Measurements from ENCODE around the gene RASSF5. TPM values are rescaled to one million over a fixed set of nuclear protein-coding genes. Genes with fewer than 3 reads are reported as not detected.

The RASSF5 gene
- total RNA-seq, 4 donors from 2014 or later, result 0.77 to 5.3 (median 3.2) TPM

DNA sequence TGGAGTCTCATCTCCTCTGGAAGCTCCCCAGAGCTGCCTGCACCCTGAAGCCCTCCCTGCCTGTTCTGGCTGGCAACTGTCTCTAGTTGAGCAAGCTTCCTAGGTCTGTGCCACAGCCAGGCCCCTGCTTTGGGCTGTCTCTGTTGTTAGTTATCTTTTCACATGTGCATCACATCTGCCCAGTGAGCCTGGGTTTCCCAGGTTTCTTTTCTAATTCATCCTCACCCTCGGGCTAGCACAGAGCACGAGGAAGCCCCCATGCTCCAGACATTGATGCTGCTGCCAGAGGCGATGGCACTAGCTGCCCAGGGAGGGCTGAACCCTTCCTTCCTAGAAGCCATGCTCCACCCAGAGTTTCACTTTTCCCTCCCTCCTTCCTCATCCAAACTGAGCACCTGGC, 27.2 kb downstream of the RASSF5 start:
- no peak for DNase-seq
- H3K9me3 ChIP-seq, result no peaks in the 10 kb centered on the region
- intact Hi-C loops (cut with DNase I; ENCODE audit: low total_unique reads), result no loop called here
- TF ChIP-seq POLR2A (IDR thresholded peaks at IDR 0.05) (no peak), CTCF (IDR thresholded peaks at IDR 0.05) (no peak)
- H3K4me3 ChIP-seq, result no peak overlapping the region
- no peaks in the 10 kb centered on the region for H3K4me1 ChIP-seq
- no peaks in the 10 kb centered on the region for H3K36me3 ChIP-seq
- no peaks in the 10 kb centered on the region for H3K27me3 ChIP-seq
- no peak overlapping the region for H3K27ac ChIP-seq

GRCh38 chr1:206535853-206536188, 28.5 kb downstream of the RASSF5 start:
- intact Hi-C loops (cut with DNase I; ENCODE audit: low total_unique reads), result no loop called here
- H3K4me3 ChIP-seq, result no peak overlapping the region
- no peak overlapping the region for H3K27ac ChIP-seq
- no peak for TF ChIP-seq POLR2A (IDR thresholded peaks at IDR 0.05)
- no peak for TF ChIP-seq CTCF (IDR thresholded peaks at IDR 0.05)
- DNase-seq, result no peak
- no peaks in the 10 kb centered on the region for H3K9me3 ChIP-seq
- H3K4me1 ChIP-seq, result no peaks in the 10 kb centered on the region
- H3K27me3 ChIP-seq, result no peaks in the 10 kb centered on the region
- no peaks in the 10 kb centered on the region for H3K36me3 ChIP-seq

- intact Hi-C loops (cut with DNase I; ENCODE audit: low total_unique reads), result no loop called here
- H3K4me1 ChIP-seq, result no peaks in the 10 kb centered on the region
- H3K36me3 ChIP-seq, result no peaks in the 10 kb centered on the region
- TF ChIP-seq CTCF (IDR thresholded peaks at IDR 0.05), result no peak
- no peak for TF ChIP-seq POLR2A (IDR thresholded peaks at IDR 0.05)
- no peak overlapping the region for H3K4me3 ChIP-seq
- DNase-seq, result no peak
- no peak overlapping the region for H3K27ac ChIP-seq
- H3K27me3 ChIP-seq, result no peaks in the 10 kb centered on the region
- no peaks in the 10 kb centered on the region for H3K9me3 ChIP-seq
Observed at GRCh38 chr1:206537141-206537540, 29.8 kb downstream of the RASSF5 start.

- no peak overlapping the region for H3K27ac ChIP-seq
- H3K36me3 ChIP-seq, result no peaks in the 10 kb centered on the region
- H3K4me3 ChIP-seq, result no peak overlapping the region
Observed at GRCh38 chr1:206538086-206538770, 30.9 kb downstream of the RASSF5 start.

More at GRCh38 chr1:206538086-206538770, 30.9 kb downstream of the RASSF5 start:
- intact Hi-C loops (cut with DNase I; ENCODE audit: low total_unique reads), result no loop called here
- DNase-seq, result no peak
- Histone ChIP-seq H3K4me1 (no peaks in the 10 kb centered on the region), H3K27me3 (no peaks in the 10 kb centered on the region), H3K9me3 (no peaks in the 10 kb centered on the region)
- TF ChIP-seq POLR2A (IDR thresholded peaks at IDR 0.05) (no peak), CTCF (IDR thresholded peaks at IDR 0.05) (no peak)

Measured in uterus (tissue), 4 donors.